Mesendoderm (in vitro differentiated cells): ENCODE results near the gene MTUS2.

Experiments
- DNase-seq: peaks from one replicate; pipeline ENCODE4 v3.0.0; 2013
- H2AK5ac ChIP-seq: 2 replicates; pipeline ENCODE4 v1.6.1; 2013; ENCODE audit warnings: low read length, inconsistent platforms
- H2BK120ac ChIP-seq: 2 replicates; pipeline ENCODE4 v1.6.1; 2013; ENCODE audit warnings: low read depth, mild to moderate bottlenecking, low read length, moderate library complexity, mixed read lengths
- H2BK15ac ChIP-seq: replicated peaks from 2 replicates; pipeline ENCODE4 v1.6.1; 2013; ENCODE audit warnings: low read depth, mild to moderate bottlenecking, moderate library complexity
- H2BK5ac ChIP-seq: 2 replicates; pipeline ENCODE4 v1.6.1; 2013; ENCODE audit warnings: low read length, inconsistent platforms
- H3K18ac ChIP-seq: 2 replicates; pipeline ENCODE4 v1.6.1; 2013; ENCODE audit warnings: mild to moderate bottlenecking, low read length, mixed read lengths
- H3K23ac ChIP-seq: one replicate; pipeline ENCODE4 v1.6.1; 2013; ENCODE audit warnings: low read length
- H3K27ac ChIP-seq: 2 replicates; pipeline ENCODE4 v1.5.1; 2013; ENCODE audit warnings: low read depth, mild to moderate bottlenecking, inconsistent platforms, low read length, moderate library complexity
- H3K27me3 ChIP-seq: 2 replicates; pipeline ENCODE4 v1.6.1; 2013; ENCODE audit warnings: low read length, control low read depth, mild to moderate bottlenecking, inconsistent platforms; ENCODE audit not compliant: insufficient read depth, poor library complexity
- H3K36me3 ChIP-seq: 2 replicates; pipeline ENCODE4 v1.6.1; 2013; ENCODE audit warnings: low read length, inconsistent platforms; ENCODE audit not compliant: control insufficient read depth, insufficient read depth
- H3K4ac ChIP-seq: one replicate; pipeline ENCODE4 v1.6.1; 2013; ENCODE audit warnings: low read depth, mild to moderate bottlenecking, low read length, moderate library complexity
- H3K4me1 ChIP-seq: 2 replicates; pipeline ENCODE4 v1.6.1; 2013; ENCODE audit warnings: low read depth, low read length, inconsistent platforms; ENCODE audit not compliant: control insufficient read depth
- H3K4me2 ChIP-seq: 2 replicates; pipeline ENCODE4 v1.6.1; 2013; ENCODE audit warnings: low read length
- H3K4me3 ChIP-seq: 2 replicates; pipeline ENCODE4 v1.5.1; 2013; ENCODE audit warnings: mild to moderate bottlenecking, low read length
- H3K56ac ChIP-seq: one replicate; pipeline ENCODE4 v1.6.1; 2013; ENCODE audit warnings: low read length
- H3K79me1 ChIP-seq: 2 replicates; pipeline ENCODE4 v1.6.1; 2013; ENCODE audit warnings: low read length, inconsistent platforms
- H3K79me2 ChIP-seq: 2 replicates; pipeline ENCODE4 v1.6.1; 2013; ENCODE audit warnings: mild to moderate bottlenecking, low read length; ENCODE audit not compliant: control insufficient read depth, insufficient read depth
- H3K9ac ChIP-seq: 2 replicates; pipeline ENCODE4 v1.6.1; 2013; ENCODE audit warnings: low read length, inconsistent platforms
- H4K5ac ChIP-seq: one replicate; pipeline ENCODE4 v1.6.1; 2013; ENCODE audit warnings: low read length
- H4K8ac ChIP-seq: one replicate; pipeline ENCODE4 v1.6.1; 2013; ENCODE audit warnings: low read depth, mild to moderate bottlenecking, control low read depth, low read length, moderate library complexity
- WGBS: extraction: QIAGEN DNeasy Blood & Tissue Kit; methylation state at CpG from one replicate; pipeline ENCODE4 v1.1.7; 2013; ENCODE audit warnings: low lambda C conversion rate, missing lambda C conversion rate; ENCODE audit not compliant: insufficient coverage; ENCODE audit errors: extremely low coverage; 5-methylcytosine and 5-hydroxymethylcytosine counted together

Gene MTUS2

GRCh38 chr13:29270271-29270985 is 450.3 kb downstream of the MTUS2 start:
- no peak overlapping the region for H3K9ac ChIP-seq
- no peak overlapping the region for H2BK120ac ChIP-seq
- H3K4me1 ChIP-seq: peaks cover 3% of the 10 kb centered on the region
- no peak overlapping the region for H3K23ac ChIP-seq
- no peaks in the 10 kb centered on the region for H3K27me3 ChIP-seq
- no CpG with 5 or more reads among the region's 15 CpGs for WGBS
- H3K79me1 ChIP-seq: no peaks in the 10 kb centered on the region
- no peak overlapping the region for H4K5ac ChIP-seq
- H2BK15ac ChIP-seq: no peak overlapping the region
- no peak overlapping the region for H3K18ac ChIP-seq
- no peak overlapping the region for H2AK5ac ChIP-seq
- no peak overlapping the region for H3K4ac ChIP-seq
- no peak overlapping the region for H4K8ac ChIP-seq
- H3K56ac ChIP-seq: no peak overlapping the region
- no peak overlapping the region for H3K4me3 ChIP-seq
- no peak for DNase-seq
- no peaks in the 10 kb centered on the region for H3K79me2 ChIP-seq
- no peaks in the 10 kb centered on the region for H3K36me3 ChIP-seq
- H3K4me2 ChIP-seq: no peak overlapping the region
- no peak overlapping the region for H2BK5ac ChIP-seq
- no peak overlapping the region for H3K27ac ChIP-seq

DNA sequence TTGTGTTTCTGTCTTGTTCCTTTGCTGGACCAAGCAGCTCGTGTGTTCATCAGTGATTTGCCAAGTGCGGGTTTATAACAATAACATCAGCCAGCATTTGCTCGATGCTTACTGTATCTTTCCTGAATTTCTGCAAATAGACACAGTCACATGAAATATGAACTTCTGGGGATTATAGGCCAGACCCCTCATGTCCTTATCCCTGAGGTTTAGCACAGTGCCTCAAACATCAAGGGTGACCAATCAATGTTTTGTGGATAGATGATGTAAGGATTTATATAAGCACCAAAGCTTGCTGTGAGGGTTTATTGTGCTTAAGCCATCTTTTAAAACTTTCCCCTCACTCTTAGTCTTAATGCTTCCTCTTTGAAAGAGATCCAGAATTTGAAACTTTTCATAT is 451.5 kb downstream of the MTUS2 start:
- H3K18ac ChIP-seq: no peak overlapping the region
- H3K9ac ChIP-seq: no peak overlapping the region
- H2AK5ac ChIP-seq: no peak overlapping the region
- no peak overlapping the region for H3K4me2 ChIP-seq
- no peaks in the 10 kb centered on the region for H3K79me2 ChIP-seq
- no peak overlapping the region for H2BK5ac ChIP-seq
- WGBS: no CpG with 5 or more reads among the region's 3 CpGs
- H3K27ac ChIP-seq: no peak overlapping the region
- no peak overlapping the region for H2BK15ac ChIP-seq
- DNase-seq: no peak
- H3K79me1 ChIP-seq: no peaks in the 10 kb centered on the region
- no peak overlapping the region for H2BK120ac ChIP-seq
- no peak overlapping the region for H3K23ac ChIP-seq
- no peaks in the 10 kb centered on the region for H3K27me3 ChIP-seq
- H4K8ac ChIP-seq: no peak overlapping the region
- H3K4me1 ChIP-seq: peaks cover 3% of the 10 kb centered on the region
- no peak overlapping the region for H3K4me3 ChIP-seq
- no peak overlapping the region for H3K4ac ChIP-seq
- no peak overlapping the region for H4K5ac ChIP-seq
- H3K36me3 ChIP-seq: no peaks in the 10 kb centered on the region
- H3K56ac ChIP-seq: no peak overlapping the region

- H3K4me1 ChIP-seq: peaks cover 2% of the 10 kb centered on the region
- no CpG with 5 or more reads among the region's 2 CpGs for WGBS
These were observed 459.5 kb downstream of the MTUS2 start for GRCh38 chr13:29279356-29280254.

GRCh38 chr13:29281932-29282495 is 461.9 kb downstream of the MTUS2 start:
- no peak overlapping the region for H3K4me3 ChIP-seq
- H4K8ac ChIP-seq: no peak overlapping the region
- H2BK120ac ChIP-seq: no peak overlapping the region
- no peaks in the 10 kb centered on the region for H3K27me3 ChIP-seq
- H2BK5ac ChIP-seq: no peak overlapping the region
- no peak overlapping the region for H3K18ac ChIP-seq
- H3K4me1 ChIP-seq: peaks cover 2% of the 10 kb centered on the region
- H3K4ac ChIP-seq: no peak overlapping the region
- no CpG with 5 or more reads among the region's 5 CpGs for WGBS
- no peak overlapping the region for H3K4me2 ChIP-seq
- H3K9ac ChIP-seq: no peak overlapping the region
- no peaks in the 10 kb centered on the region for H3K79me2 ChIP-seq
- H2BK15ac ChIP-seq: no peak overlapping the region
- H4K5ac ChIP-seq: no peak overlapping the region
- no peak overlapping the region for H3K56ac ChIP-seq
- H3K36me3 ChIP-seq: no peaks in the 10 kb centered on the region
- H3K23ac ChIP-seq: no peak overlapping the region
- no peaks in the 10 kb centered on the region for H3K79me1 ChIP-seq
- no peak for DNase-seq
- no peak overlapping the region for H2AK5ac ChIP-seq
- H3K27ac ChIP-seq: no peak overlapping the region

More at GRCh38 chr13:29279356-29280254, 459.5 kb downstream of the MTUS2 start:
- Histone ChIP-seq H2BK15ac (no peak overlapping the region), H4K8ac (no peak overlapping the region), H3K18ac (no peak overlapping the region), H3K4me3 (no peak overlapping the region), H2BK5ac (no peak overlapping the region), H3K79me1 (no peaks in the 10 kb centered on the region), H2BK120ac (no peak overlapping the region), H3K56ac (no peak overlapping the region), H4K5ac (no peak overlapping the region), H3K9ac (no peak overlapping the region), H3K27ac (no peak overlapping the region), H3K23ac (no peak overlapping the region), H3K27me3 (no peaks in the 10 kb centered on the region), H3K79me2 (no peaks in the 10 kb centered on the region), H3K4me2 (no peak overlapping the region), H3K4ac (no peak overlapping the region), H3K36me3 (no peaks in the 10 kb centered on the region), H2AK5ac (no peak overlapping the region)
- no peak for DNase-seq

DNA sequence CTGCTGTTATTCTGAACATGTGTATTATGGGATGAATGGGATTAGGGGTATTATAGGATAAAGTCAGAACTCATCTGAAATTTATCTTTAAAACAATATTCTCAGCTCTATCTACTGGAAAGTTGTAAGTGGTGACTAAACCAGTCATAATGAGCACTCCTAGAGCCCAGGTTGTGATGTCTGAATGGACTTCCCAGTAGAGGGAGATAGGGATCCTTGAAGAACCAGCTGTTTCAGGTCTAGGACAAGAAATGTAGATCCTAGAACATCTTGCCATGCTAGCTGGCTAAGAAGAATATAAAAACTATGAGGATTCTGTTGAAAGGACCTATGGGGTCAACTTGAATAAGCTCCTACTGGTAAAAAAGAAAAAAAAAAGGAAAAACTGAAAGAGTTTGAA is 464.6 kb downstream of the MTUS2 start:
- Histone ChIP-seq H3K4ac (no peak overlapping the region), H3K79me1 (no peaks in the 10 kb centered on the region), H3K4me1 (peaks cover 2% of the 10 kb centered on the region), H2BK5ac (no peak overlapping the region), H4K8ac (no peak overlapping the region), H3K36me3 (no peaks in the 10 kb centered on the region), H3K18ac (no peak overlapping the region), H2BK15ac (no peak overlapping the region), H3K27ac (no peak overlapping the region), H3K4me2 (no peak overlapping the region), H2AK5ac (no peak overlapping the region), H3K27me3 (no peaks in the 10 kb centered on the region), H3K56ac (no peak overlapping the region), H3K23ac (no peak overlapping the region), H3K9ac (no peak overlapping the region), H3K79me2 (no peaks in the 10 kb centered on the region), H3K4me3 (no peak overlapping the region), H4K5ac (no peak overlapping the region), H2BK120ac (no peak overlapping the region)
- peak; percentile 55 for DNase-seq
